Activated CD4-positive, alpha-beta memory T cell treated with anti-CD3 and anti-CD28 coated beads for 36 hours (primary cell): Measurements from ENCODE around the gene DNAH12. TPM values are rescaled to one million over a fixed set of nuclear protein-coding genes. Genes with fewer than 3 reads are reported as not detected.

Experiments used
- CTCF ChIA-PET: fragments of 350-600 bp; sonication (Branson Sonifier 250); formaldehyde crosslinking; loops from one replicate; lab custom pipeline; 2021; ENCODE audit warnings: antibody characterized with exemption, inconsistent platforms; lab: Charles Lee
- POLR2A ChIA-PET: fragments of 350-600 bp; sonication (Branson Sonifier 250); formaldehyde crosslinking; loops from one replicate; lab custom pipeline; 2021; ENCODE audit warnings: antibody characterized with exemption; lab: Charles Lee
- DNase-seq: peaks from one replicate; pipeline ENCODE4 v3.0.0-alpha.2; 2020
- H3K27ac Mint-ChIP-seq: one replicate; pipeline ENCODE4 v1.8.0; 2021; ENCODE audit warnings: mixed read lengths
- H3K27me3 Mint-ChIP-seq: one replicate; pipeline ENCODE4 v1.8.0; 2021; ENCODE audit warnings: mixed read lengths
- H3K36me3 Mint-ChIP-seq: one replicate; pipeline ENCODE4 v1.8.0; 2021; ENCODE audit warnings: mixed read lengths
- H3K4me1 Mint-ChIP-seq: one replicate; pipeline ENCODE4 v1.8.0; 2021; ENCODE audit warnings: low read depth, mixed read lengths
- H3K4me3 Mint-ChIP-seq: one replicate; pipeline ENCODE4 v1.8.0; 2021; ENCODE audit warnings: mild to moderate bottlenecking, mixed read lengths
- H3K9me3 Mint-ChIP-seq: one replicate; pipeline ENCODE4 v1.8.0; 2021; ENCODE audit warnings: mixed read lengths
- intact Hi-C: fragments of 100-400 bp; cut with micrococcal nuclease; formaldehyde crosslinking; loops from one replicate; pipeline ENCODE4 v1.15.1; 2023
- total RNA-seq, 2 experiments: library from RNA; stranded (reverse); gene quantifications; one replicate each; pipeline ENCODE4 v1.2.3, GENCODE V29; 2021

Gene DNAH12
- total RNA-seq, 2 experiments from 2014 or later: 0.14 TPM; not detected in 1

GRCh38 chr3:57292897-57293526, 251.1 kb downstream of the DNAH12 start:
- H3K4me1 Mint-ChIP-seq: no peaks in the 10 kb centered on the region
- H3K27me3 Mint-ChIP-seq: peaks cover 16% of the 10 kb centered on the region
- intact Hi-C loops: no loop called here
- H3K27ac Mint-ChIP-seq: no peak overlapping the region
- no peak overlapping the region for H3K4me3 Mint-ChIP-seq
- ChIA-PET POLR2A (no interaction called here), CTCF (no interaction called here)
- H3K9me3 Mint-ChIP-seq: no peaks in the 10 kb centered on the region
- H3K36me3 Mint-ChIP-seq: no peaks in the 10 kb centered on the region
- DNase-seq: no peak

GRCh38 chr3:57292159-57292896, 251.8 kb downstream of the DNAH12 start, which contains the start of gene ASB14:
ASB14 (minus strand) TSS chr3:57292685; CDS start chr3:57292033, 652 bp downstream.
- Mint-ChIP-seq H3K4me1 (no peaks in the 10 kb centered on the region), H3K27me3 (peaks cover 13% of the 10 kb centered on the region), H3K4me3 (no peak within 1 kb of the TSS), H3K36me3 (no peaks in the 10 kb centered on the region), H3K9me3 (no peaks in the 10 kb centered on the region), H3K27ac (no peak within 1 kb of the TSS)
- ChIA-PET CTCF (no interaction called here), POLR2A (no interaction called here)
- intact Hi-C loops: no loop called here
- DNase-seq: no peak

GRCh38 chr3:57288403-57288802, 255.7 kb downstream of the DNAH12 start:
- intact Hi-C loops: no loop called here
- peaks cover 8% of the 10 kb centered on the region for H3K27me3 Mint-ChIP-seq
- POLR2A ChIA-PET: no interaction called here
- no peak for DNase-seq
- H3K4me1 Mint-ChIP-seq: no peaks in the 10 kb centered on the region
- H3K9me3 Mint-ChIP-seq: peaks cover 5% of the 10 kb centered on the region
- no peak overlapping the region for H3K4me3 Mint-ChIP-seq
- no peaks in the 10 kb centered on the region for H3K36me3 Mint-ChIP-seq
- H3K27ac Mint-ChIP-seq: no peak overlapping the region
- CTCF ChIA-PET: no interaction called here

- peaks cover 5% of the 10 kb centered on the region for H3K9me3 Mint-ChIP-seq
- no peak overlapping the region for H3K27ac Mint-ChIP-seq
- no peaks in the 10 kb centered on the region for H3K36me3 Mint-ChIP-seq
- H3K27me3 Mint-ChIP-seq: peaks cover 8% of the 10 kb centered on the region
- DNase-seq: no peak
- intact Hi-C loops: no loop called here
- ChIA-PET POLR2A (interaction anchor here (1.5 kb wide), 1 partner anchor 18 kb away, joined by 3 read pairs; no protein-coding TSS in a partner anchor), CTCF (no interaction called here)
- H3K4me3 Mint-ChIP-seq: no peak overlapping the region
- H3K4me1 Mint-ChIP-seq: no peaks in the 10 kb centered on the region
These were observed 256.9 kb downstream of the DNAH12 start for GRCh38 chr3:57287205-57287604.

GRCh38 chr3:57283334-57283733, 260.8 kb downstream of the DNAH12 start:
- Mint-ChIP-seq H3K9me3 (peaks cover 10% of the 10 kb centered on the region), H3K27me3 (peaks cover 3% of the 10 kb centered on the region), H3K4me1 (no peaks in the 10 kb centered on the region), H3K27ac (no peak overlapping the region), H3K4me3 (no peak overlapping the region), H3K36me3 (no peaks in the 10 kb centered on the region)
- intact Hi-C loops: no loop called here
- CTCF ChIA-PET: no interaction called here
- POLR2A ChIA-PET: no interaction called here
- no peak for DNase-seq

GRCh38 chr3:57281715-57282114, 262.4 kb downstream of the DNAH12 start:
- Mint-ChIP-seq H3K27ac (no peak overlapping the region), H3K36me3 (peaks cover 3% of the 10 kb centered on the region), H3K9me3 (peaks cover 9% of the 10 kb centered on the region), H3K4me3 (no peak overlapping the region), H3K27me3 (no peaks in the 10 kb centered on the region), H3K4me1 (no peaks in the 10 kb centered on the region)
- DNase-seq: no peak
- POLR2A ChIA-PET: no interaction called here
- intact Hi-C loops: no loop called here
- CTCF ChIA-PET: no interaction called here

GRCh38 chr3:57279685-57280084, 264.5 kb downstream of the DNAH12 start:
- no peak overlapping the region for H3K4me3 Mint-ChIP-seq
- peaks cover 3% of the 10 kb centered on the region for H3K36me3 Mint-ChIP-seq
- no peaks in the 10 kb centered on the region for H3K27me3 Mint-ChIP-seq
- CTCF ChIA-PET: interaction anchor here (1.0 kb wide), 1 partner anchor 109 kb away, joined by 3 read pairs; no protein-coding TSS in a partner anchor
- intact Hi-C loops: no loop called here
- H3K4me1 Mint-ChIP-seq: no peaks in the 10 kb centered on the region
- peaks cover 5% of the 10 kb centered on the region for H3K9me3 Mint-ChIP-seq
- no peak for DNase-seq
- no peak overlapping the region for H3K27ac Mint-ChIP-seq
- POLR2A ChIA-PET: no interaction called here

- no peak overlapping the region for H3K27ac Mint-ChIP-seq
- peaks cover 5% of the 10 kb centered on the region for H3K9me3 Mint-ChIP-seq
- no peaks in the 10 kb centered on the region for H3K4me1 Mint-ChIP-seq
- DNase-seq: no peak
- ChIA-PET POLR2A (no interaction called here), CTCF (interaction anchor here (0.9 kb wide), 1 partner anchor 1352 kb away, joined by 3 read pairs; no protein-coding TSS in a partner anchor)
- H3K4me3 Mint-ChIP-seq: no peak overlapping the region
- intact Hi-C loops: no loop called here
- no peaks in the 10 kb centered on the region for H3K27me3 Mint-ChIP-seq
- peaks cover 8% of the 10 kb centered on the region for H3K36me3 Mint-ChIP-seq
These were observed 265.9 kb downstream of the DNAH12 start for GRCh38 chr3:57278237-57278636.

GRCh38 chr3:57275393-57275792, 268.8 kb downstream of the DNAH12 start:
- no peaks in the 10 kb centered on the region for H3K27me3 Mint-ChIP-seq
- ChIA-PET POLR2A (no interaction called here), CTCF (no interaction called here)
- DNase-seq: no peak
- intact Hi-C loops: no loop called here
- H3K4me1 Mint-ChIP-seq: no peaks in the 10 kb centered on the region
- no peak overlapping the region for H3K27ac Mint-ChIP-seq
- H3K4me3 Mint-ChIP-seq: no peak overlapping the region
- peaks cover 5% of the 10 kb centered on the region for H3K9me3 Mint-ChIP-seq
- peaks cover 10% of the 10 kb centered on the region for H3K36me3 Mint-ChIP-seq

- H3K4me1 Mint-ChIP-seq: no peaks in the 10 kb centered on the region
- H3K36me3 Mint-ChIP-seq: peaks cover 13% of the 10 kb centered on the region
- H3K27ac Mint-ChIP-seq: no peak overlapping the region
- POLR2A ChIA-PET: no interaction called here
- H3K4me3 Mint-ChIP-seq: no peak overlapping the region
- CTCF ChIA-PET: no interaction called here
- intact Hi-C loops: no loop called here
- no peaks in the 10 kb centered on the region for H3K27me3 Mint-ChIP-seq
- DNase-seq: no peak
- peaks cover 5% of the 10 kb centered on the region for H3K9me3 Mint-ChIP-seq
These were observed 269.3 kb downstream of the DNAH12 start for GRCh38 chr3:57274845-57275244.

- H3K4me1 Mint-ChIP-seq: no peaks in the 10 kb centered on the region
- no peaks in the 10 kb centered on the region for H3K27me3 Mint-ChIP-seq
- DNase-seq: no peak
- peaks cover 8% of the 10 kb centered on the region for H3K9me3 Mint-ChIP-seq
- H3K27ac Mint-ChIP-seq: no peak overlapping the region
- peaks cover 54% of the 10 kb centered on the region for H3K36me3 Mint-ChIP-seq
- POLR2A ChIA-PET: no interaction called here
- intact Hi-C loops: no loop called here
- H3K4me3 Mint-ChIP-seq: no peak overlapping the region
- CTCF ChIA-PET: no interaction called here
These were observed 275.7 kb downstream of the DNAH12 start for GRCh38 chr3:57268416-57268815.

GRCh38 chr3:57261929-57262328, 282.2 kb downstream of the DNAH12 start:
- Mint-ChIP-seq H3K27me3 (no peaks in the 10 kb centered on the region), H3K4me3 (no peak overlapping the region), H3K4me1 (no peaks in the 10 kb centered on the region), H3K36me3 (peaks cover 72% of the 10 kb centered on the region), H3K9me3 (peaks cover 9% of the 10 kb centered on the region), H3K27ac (no peak overlapping the region)
- no peak for DNase-seq
- POLR2A ChIA-PET: no interaction called here
- intact Hi-C loops: no loop called here
- CTCF ChIA-PET: no interaction called here
